Measurements from ENCODE around the gene IL22RA2. TPM values are rescaled to one million over a fixed set of nuclear protein-coding genes. Genes with fewer than 3 reads are reported as not detected.

IL22RA2 gene
- total and polyA plus RNA-seq, 4 donors: 0.02 to 0.20 TPM; not detected in 2

DNA sequence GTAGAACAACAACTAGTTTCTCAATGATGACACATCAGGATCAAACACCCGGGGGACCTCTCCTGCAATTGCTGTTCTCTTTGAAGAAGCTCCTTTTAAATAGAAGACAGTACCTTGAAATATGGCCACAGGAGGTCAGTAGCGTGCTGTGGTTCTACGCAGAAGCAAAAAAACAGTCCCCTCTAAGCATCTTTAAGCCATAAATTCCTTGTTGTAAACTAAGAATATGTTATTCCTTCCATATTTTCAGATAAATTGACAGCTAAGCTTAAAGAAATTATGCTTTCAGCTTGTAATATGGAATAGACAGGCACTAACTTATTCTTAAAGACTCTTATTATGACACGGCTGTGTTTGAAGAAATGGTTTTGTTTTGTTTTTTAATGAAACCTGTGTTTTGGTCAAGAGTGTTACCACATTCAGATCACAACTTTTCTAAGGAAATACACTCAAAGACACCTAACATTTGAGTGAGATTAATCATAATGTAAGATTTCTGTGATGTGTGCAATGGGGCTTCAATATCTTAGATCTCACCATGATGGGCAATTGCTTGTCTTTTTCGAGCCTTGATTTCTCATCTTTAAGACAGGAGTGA lies 78.9 kb downstream of the IL22RA2 start:
- H3K4me3 ChIP-seq: no peak overlapping the region
- DNase-seq (peak; percentile 65 to 86 (median 82)), ATAC-seq (ENCODE audit: insufficient read depth, low FRiP score) (peak; percentile 65)
- no peaks in the 10 kb centered on the region for H3K27me3 ChIP-seq (ENCODE audit: control insufficient read depth in 3 of 3, insufficient read depth in 3 of 3, low read length in 2 of 3)
- WGBS, 2 donors: 36% methylated on average over 5 of the region's 5 CpGs
- no peaks in the 10 kb centered on the region for H3K36me3 ChIP-seq (ENCODE audit: control insufficient read depth in 4 of 4, insufficient read depth in 4 of 4, low read length in 4 of 4)
- H3K27ac ChIP-seq (ENCODE audit: low read depth in 1 of 2, low read length in 1 of 2): no peak overlapping the region
- H3K4me1 ChIP-seq (ENCODE audit: control insufficient read depth in 5 of 5, insufficient read depth in 5 of 5, low read length in 5 of 5): peaks cover 0 to 1% (median 0%) of the 10 kb centered on the region in 5 donors
- peaks cover 0 to 4% (median 0%) of the 10 kb centered on the region in 4 donors for H3K9me3 ChIP-seq (ENCODE audit: control insufficient read depth in 4 of 4, insufficient read depth in 3 of 4, low read length in 3 of 4)
- no peak overlapping the region for H3K9ac ChIP-seq (ENCODE audit: insufficient read depth in 1 of 2, low read length in 2 of 2)
- TF ChIP-seq, protein P1, sequence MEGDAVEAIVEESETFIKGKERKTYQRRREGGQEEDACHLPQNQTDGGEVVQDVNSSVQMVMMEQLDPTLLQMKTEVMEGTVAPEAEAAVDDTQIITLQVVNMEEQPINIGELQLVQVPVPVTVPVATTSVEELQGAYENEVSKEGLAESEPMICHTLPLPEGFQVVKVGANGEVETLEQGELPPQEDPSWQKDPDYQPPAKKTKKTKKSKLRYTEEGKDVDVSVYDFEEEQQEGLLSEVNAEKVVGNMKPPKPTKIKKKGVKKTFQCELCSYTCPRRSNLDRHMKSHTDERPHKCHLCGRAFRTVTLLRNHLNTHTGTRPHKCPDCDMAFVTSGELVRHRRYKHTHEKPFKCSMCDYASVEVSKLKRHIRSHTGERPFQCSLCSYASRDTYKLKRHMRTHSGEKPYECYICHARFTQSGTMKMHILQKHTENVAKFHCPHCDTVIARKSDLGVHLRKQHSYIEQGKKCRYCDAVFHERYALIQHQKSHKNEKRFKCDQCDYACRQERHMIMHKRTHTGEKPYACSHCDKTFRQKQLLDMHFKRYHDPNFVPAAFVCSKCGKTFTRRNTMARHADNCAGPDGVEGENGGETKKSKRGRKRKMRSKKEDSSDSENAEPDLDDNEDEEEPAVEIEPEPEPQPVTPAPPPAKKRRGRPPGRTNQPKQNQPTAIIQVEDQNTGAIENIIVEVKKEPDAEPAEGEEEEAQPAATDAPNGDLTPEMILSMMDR (IDR thresholded peaks at IDR 0.05; ENCODE audit: control extremely low read depth, extremely low read depth): peak; percentile 55

Other genes starting within 250 kb of the IL22RA2 start
- gene IL20RA, start 128.7 kb downstream of the IL22RA2 start, total RNA-seq: 10 to 100 TPM in 1 of 2 donors, 1 to 10 TPM in 1; 4.7 to 16.2 TPM
- 1 to 10 TPM; 3.7 to 8.6 TPM for gene IL20RA, start 128.7 kb downstream of the IL22RA2 start, polyA plus RNA-seq
- 100 to 1,000 TPM; 134 to 165 TPM for gene IFNGR1, start 45.7 kb upstream of the IL22RA2 start, total RNA-seq
- 100 to 1,000 TPM; 108 to 327 TPM for gene IFNGR1, start 45.7 kb upstream of the IL22RA2 start, polyA plus RNA-seq

Data from lung (tissue), 12 donors.